ENCODE measurements around the gene RPS5. TPM values are rescaled to one million over a fixed set of nuclear protein-coding genes. Genes with fewer than 3 reads are reported as not detected.
"Not testable (repeated sequence)": the region's sequence is repeated elsewhere in the genome, so short reads cannot be mapped to it uniquely, and the experiment has no call there.

The RPS5 gene
- polyA plus RNA-seq, 1 experiment: 1,927 TPM

GRCh38 chr19:58401840-58402421 lies 14.9 kb downstream of the RPS5 start:
- no peak overlapping the region for H3K27ac ChIP-seq (ENCODE audit: low read depth, low read length)
- POLR2A ChIA-PET: no interaction called here

GRCh38 chr19:58403920-58404478 lies 16.9 kb downstream of the RPS5 start:
- H3K9me3 ChIP-seq (ENCODE audit: control insufficient read depth, insufficient read depth, low read length); H3K27ac ChIP-seq (ENCODE audit: low read depth, low read length); H3K27me3 ChIP-seq (ENCODE audit: control insufficient read depth, insufficient read depth, low read length); POLR2A ChIA-PET; DNase-seq (ENCODE audit: low read depth, low spot score); H3K4me3 ChIP-seq (ENCODE audit: low read depth, low read length): not testable (repeated sequence)
- CTCF ChIA-PET: interaction anchor here (0.7 kb wide), 1 partner anchor 33 kb away, joined by 3 read pairs; no protein-coding TSS in a partner anchor

More at GRCh38 chr19:58401840-58402421, 14.9 kb downstream of the RPS5 start:
- TF ChIP-seq CTCF (IDR thresholded peaks at IDR 0.05; ENCODE audit: low read depth, low read length): no peak
- no peak for DNase-seq (ENCODE audit: low read depth, low spot score)
- Histone ChIP-seq H3K9me3 (ENCODE audit: control insufficient read depth, insufficient read depth, low read length) (no peaks in the 10 kb centered on the region; the same call in 1 of the 2 replicates), H3K27me3 (ENCODE audit: control insufficient read depth, insufficient read depth, low read length) (no peaks in the 10 kb centered on the region), H3K4me3 (ENCODE audit: low read depth, low read length) (peak overlapping the region; percentile 79)
- CTCF ChIA-PET: interaction anchor here (1.1 kb wide), 1 partner anchor 118 kb away, joined by 3 read pairs; the partner anchor contains the start of gene ZBTB45

DNA sequence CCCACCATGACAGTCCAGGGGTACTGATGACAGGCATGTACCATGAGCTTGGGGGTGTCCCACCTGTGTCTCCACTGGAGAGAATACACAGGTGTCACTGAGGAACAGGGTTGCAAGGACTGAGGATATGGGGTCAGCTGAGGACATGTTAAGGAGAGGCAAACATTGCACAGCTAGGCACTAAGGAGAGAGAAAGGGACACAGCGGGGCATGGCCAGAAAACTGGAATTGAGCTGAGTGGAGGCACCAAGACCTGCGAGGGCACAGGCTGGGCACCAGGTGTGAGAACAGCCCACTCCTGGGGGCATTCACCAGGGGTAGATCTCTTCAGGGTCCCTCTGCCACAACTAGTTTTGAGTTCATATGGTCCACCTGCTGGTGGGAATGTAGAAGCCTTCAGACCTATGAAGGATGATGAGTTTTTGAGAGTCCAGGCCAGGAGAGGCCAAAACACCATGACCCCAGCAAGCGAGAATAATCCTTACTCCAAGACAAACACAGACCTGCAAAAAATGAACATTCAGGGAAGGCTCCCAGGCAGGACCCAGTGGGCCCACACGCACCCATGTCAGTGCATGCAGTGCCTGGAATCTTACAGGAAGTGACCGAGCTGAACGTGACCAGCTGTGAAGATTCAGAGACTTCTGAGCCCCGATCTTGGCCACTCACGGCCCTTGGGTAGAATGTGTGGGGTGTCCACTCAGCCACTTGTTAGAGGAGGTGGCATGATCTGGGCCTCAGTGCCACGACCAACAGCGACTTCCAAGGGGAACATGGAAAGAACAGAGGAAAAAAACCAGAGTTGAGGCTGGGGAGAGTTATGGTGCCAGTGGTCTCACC lies 20.0 kb downstream of the RPS5 start:
- DNase-seq (ENCODE audit: low read depth, low spot score): no peak
- peak; percentile 48 for TF ChIP-seq CTCF (IDR thresholded peaks at IDR 0.05; ENCODE audit: low read depth, low read length)
- H3K27me3 ChIP-seq (ENCODE audit: control insufficient read depth, insufficient read depth, low read length): no peaks in the 10 kb centered on the region
- H3K27ac ChIP-seq (ENCODE audit: low read depth, low read length): no peak overlapping the region
- peak overlapping the region; percentile 96 for H3K4me3 ChIP-seq (ENCODE audit: low read depth, low read length)
- POLR2A ChIA-PET: no interaction called here
- no peaks in the 10 kb centered on the region; the same call in 1 of the 2 replicates for H3K9me3 ChIP-seq (ENCODE audit: control insufficient read depth, insufficient read depth, low read length)
- CTCF ChIA-PET: no interaction called here

DNA sequence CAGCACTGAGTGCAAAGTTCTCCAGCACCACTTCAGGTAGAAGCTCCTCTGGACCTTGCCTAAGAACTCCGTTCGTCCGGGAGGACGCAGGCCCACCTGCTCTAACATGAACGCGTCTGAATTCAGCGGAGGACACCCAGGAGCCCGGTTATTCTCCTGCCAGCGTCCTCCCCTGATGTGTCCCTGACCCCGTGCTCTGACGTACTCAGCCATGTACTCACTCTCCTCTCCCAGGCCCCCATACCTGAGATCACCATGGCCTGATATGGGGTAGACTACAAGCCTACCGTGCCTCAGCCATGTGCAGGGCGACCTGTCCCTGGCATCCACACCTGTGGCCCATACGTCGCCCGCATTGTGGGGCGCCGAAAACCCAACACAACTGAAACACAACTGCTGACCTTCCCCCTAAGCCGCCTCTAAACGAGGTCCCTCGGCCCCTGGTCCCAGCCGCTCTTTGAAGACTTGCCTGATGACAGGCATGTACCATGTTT lies 20.6 kb downstream of the RPS5 start:
- H3K9me3 ChIP-seq (ENCODE audit: control insufficient read depth, insufficient read depth, low read length): no peaks in the 10 kb centered on the region; the same call in 1 of the 2 replicates
- H3K4me3 ChIP-seq (ENCODE audit: low read depth, low read length): peak overlapping the region; percentile 96
- H3K27ac ChIP-seq (ENCODE audit: low read depth, low read length): peak overlapping the region; percentile 21
- no peak for DNase-seq (ENCODE audit: low read depth, low spot score)
- ChIA-PET CTCF (no interaction called here), POLR2A (interaction anchor here (1.0 to 1.4 kb wide), 3 partner anchors 44 to 112 kb away, joined by 3 to 9 read pairs (median 4); partner anchors contain the start of genes ZBTB45, ZNF324B and ZNF497)
- TF ChIP-seq CTCF (IDR thresholded peaks at IDR 0.05; ENCODE audit: low read depth, low read length): no peak
- no peaks in the 10 kb centered on the region for H3K27me3 ChIP-seq (ENCODE audit: control insufficient read depth, insufficient read depth, low read length)

DNA sequence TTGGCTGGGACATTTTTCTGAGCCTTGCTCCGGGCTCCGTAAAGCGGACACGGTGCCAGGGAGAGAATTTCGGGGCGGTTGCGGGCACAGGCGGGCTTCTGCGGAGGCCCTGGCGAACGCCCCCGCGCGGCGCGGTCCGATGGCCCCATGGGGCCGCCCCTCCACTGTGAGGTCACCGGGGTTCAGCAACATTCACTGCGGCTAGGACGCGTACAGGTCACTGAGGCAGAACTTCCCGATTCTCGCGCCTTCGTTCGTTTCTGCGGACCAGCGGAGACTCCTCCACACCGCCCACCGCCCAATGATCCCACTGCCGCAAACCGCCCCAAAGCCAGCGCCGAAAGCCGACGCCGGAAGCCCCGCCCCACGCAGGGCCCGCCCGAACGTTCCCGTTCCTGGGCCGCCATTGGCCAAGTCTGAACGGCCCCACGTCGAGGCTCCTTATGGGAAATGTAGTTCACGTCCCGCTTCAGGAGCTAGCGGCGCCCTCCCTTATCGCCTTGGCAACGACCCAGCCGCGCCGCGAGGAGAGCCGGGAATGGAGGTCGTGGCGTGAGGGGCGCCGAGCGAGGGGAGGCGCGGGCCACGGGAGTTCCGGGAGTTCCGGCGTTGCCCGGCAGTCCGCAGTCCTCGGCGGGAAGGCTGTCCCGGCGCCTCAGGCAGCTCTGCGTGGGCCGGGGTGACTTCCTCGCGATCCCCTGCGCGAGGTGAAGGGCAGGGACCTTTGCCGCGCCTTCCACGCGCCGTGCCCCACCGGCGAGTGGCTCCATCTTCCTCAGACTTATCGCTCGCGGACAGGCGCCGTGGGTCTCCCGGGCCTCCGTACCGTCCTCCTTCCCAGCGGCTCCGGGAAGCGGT lies 21.3 kb downstream of the RPS5 start, which contains the start of gene ZNF584:
TSS of gene ZNF584 (plus strand) at position 498 of the 858 bp plus-strand sequence. CDS start 499 bp downstream, outside the sequence.
- POLR2A ChIA-PET: interaction anchor here (0.6 to 1.4 kb wide), 11 partner anchors 10 to 1070 kb away, joined by 3 to 9 read pairs (median 4); partner anchors contain the start of genes TRIM28, ZBTB45, ZNF132 and ZNF324B
- CTCF ChIA-PET: no interaction called here
- peak; percentile 21; the same call in 1 of the 2 replicates for TF ChIP-seq CTCF (IDR thresholded peaks at IDR 0.05; ENCODE audit: low read depth, low read length)
- H3K27ac ChIP-seq (ENCODE audit: low read depth, low read length): peak within 1 kb of the TSS; percentile 52
- H3K4me3 ChIP-seq (ENCODE audit: low read depth, low read length): peak within 1 kb of the TSS; percentile 96
- no peaks in the 10 kb centered on the region for H3K27me3 ChIP-seq (ENCODE audit: control insufficient read depth, insufficient read depth, low read length)
- peak; percentile 86 for DNase-seq (ENCODE audit: low read depth, low spot score)
- no peaks in the 10 kb centered on the region; the same call in 1 of the 2 replicates for H3K9me3 ChIP-seq (ENCODE audit: control insufficient read depth, insufficient read depth, low read length)
